Right atrium auricular region (tissue), 2 donors: ENCODE measurements around the gene SLC2A13. TPM values are rescaled to one million over a fixed set of nuclear protein-coding genes. Genes with fewer than 3 reads are reported as not detected.
"Not testable (repeated sequence)": the region's sequence is repeated elsewhere in the genome, so short reads cannot be mapped to it uniquely, and the experiment has no call there.

Experiments
- DNase-seq: peaks from one replicate; pipeline ENCODE4 v3.0.0-alpha.2; 2019; ENCODE audit warnings: low spot score
- H3K27ac ChIP-seq, 2 donors: fragments of 200-600 bp; sonication (generic); 1 replicate in 1 of 2; 2 replicates in 1 of 2; pipeline ENCODE4 v1.5.1; 2016 to 2019
- H3K27me3 ChIP-seq, 2 donors: fragments of 200-600 bp; sonication (generic); one replicate each; pipeline versions ENCODE4 v1.5.1 to v1.6.0; 2017 to 2019
- H3K36me3 ChIP-seq: fragments of 200-600 bp; sonication (generic); one replicate; pipeline ENCODE4 v1.5.1; 2016
- H3K4me1 ChIP-seq, 2 donors: fragments of 200-600 bp; sonication (generic); one replicate each; pipeline versions ENCODE4 v1.5.1 to v1.6.0; 2017 to 2019
- H3K4me3 ChIP-seq, 2 donors: fragments of 200-600 bp; sonication (generic); 1 replicate in 1 of 2; 2 replicates in 1 of 2; pipeline ENCODE4 v1.5.1; 2017 to 2019; ENCODE audit warnings: mild to moderate bottlenecking in 1 of 2, moderate library complexity in 1 of 2
- H3K9me3 ChIP-seq, 2 donors: fragments of 200-600 bp; sonication (generic); one replicate each; pipeline ENCODE4 v1.5.1; 2019
- total RNA-seq, 2 donors: library from RNA; depleted of rRNA; stranded (reverse); fragments of >200 nt; gene quantifications; one replicate each; pipeline ENCODE4 v1.1.0, GENCODE V29; 2016
- TF ChIP-seq, protein P1 (sequence below), 2 donors: fragments of 200-600 bp; sonication (generic); IDR thresholded peaks; one replicate each; pipeline ENCODE4 v1.5.1; 2019; ENCODE audit warnings: antibody characterized with exemption in 2 of 2

SLC2A13 gene
- total RNA-seq, 2 donors from 2014 or later: 8.8 to 14.6 TPM

DNA sequence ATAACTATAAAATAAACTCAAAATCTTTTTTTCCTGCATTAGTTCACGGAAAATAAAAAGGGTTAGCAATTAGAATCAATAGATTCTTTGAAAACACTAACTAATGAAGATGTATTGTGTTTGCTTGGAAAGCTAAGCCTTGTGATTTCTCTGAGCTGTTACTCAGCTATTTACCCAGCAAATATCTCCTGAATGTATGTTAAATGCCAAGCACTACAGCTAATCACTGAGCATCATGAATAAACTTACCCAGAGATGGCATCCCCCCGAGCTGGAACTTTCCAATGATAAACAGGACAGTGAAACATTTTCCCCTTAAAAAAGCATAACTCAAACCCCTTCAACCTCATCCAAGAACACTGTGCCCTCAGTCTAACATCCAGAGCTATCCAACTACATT lies 71.2 kb downstream of the SLC2A13 start:
- no peaks in the 10 kb centered on the region for H3K36me3 ChIP-seq
- H3K4me1 ChIP-seq: peaks cover 0 to 4% of the 10 kb centered on the region in 2 donors
- no peaks in the 10 kb centered on the region for H3K9me3 ChIP-seq
- H3K27me3 ChIP-seq: no peaks in the 10 kb centered on the region
- no peak overlapping the region for H3K27ac ChIP-seq
- H3K4me3 ChIP-seq: no peak overlapping the region
- no peak for DNase-seq
- TF ChIP-seq, protein P1, sequence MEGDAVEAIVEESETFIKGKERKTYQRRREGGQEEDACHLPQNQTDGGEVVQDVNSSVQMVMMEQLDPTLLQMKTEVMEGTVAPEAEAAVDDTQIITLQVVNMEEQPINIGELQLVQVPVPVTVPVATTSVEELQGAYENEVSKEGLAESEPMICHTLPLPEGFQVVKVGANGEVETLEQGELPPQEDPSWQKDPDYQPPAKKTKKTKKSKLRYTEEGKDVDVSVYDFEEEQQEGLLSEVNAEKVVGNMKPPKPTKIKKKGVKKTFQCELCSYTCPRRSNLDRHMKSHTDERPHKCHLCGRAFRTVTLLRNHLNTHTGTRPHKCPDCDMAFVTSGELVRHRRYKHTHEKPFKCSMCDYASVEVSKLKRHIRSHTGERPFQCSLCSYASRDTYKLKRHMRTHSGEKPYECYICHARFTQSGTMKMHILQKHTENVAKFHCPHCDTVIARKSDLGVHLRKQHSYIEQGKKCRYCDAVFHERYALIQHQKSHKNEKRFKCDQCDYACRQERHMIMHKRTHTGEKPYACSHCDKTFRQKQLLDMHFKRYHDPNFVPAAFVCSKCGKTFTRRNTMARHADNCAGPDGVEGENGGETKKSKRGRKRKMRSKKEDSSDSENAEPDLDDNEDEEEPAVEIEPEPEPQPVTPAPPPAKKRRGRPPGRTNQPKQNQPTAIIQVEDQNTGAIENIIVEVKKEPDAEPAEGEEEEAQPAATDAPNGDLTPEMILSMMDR (IDR thresholded peaks at IDR 0.05): no peak

DNA sequence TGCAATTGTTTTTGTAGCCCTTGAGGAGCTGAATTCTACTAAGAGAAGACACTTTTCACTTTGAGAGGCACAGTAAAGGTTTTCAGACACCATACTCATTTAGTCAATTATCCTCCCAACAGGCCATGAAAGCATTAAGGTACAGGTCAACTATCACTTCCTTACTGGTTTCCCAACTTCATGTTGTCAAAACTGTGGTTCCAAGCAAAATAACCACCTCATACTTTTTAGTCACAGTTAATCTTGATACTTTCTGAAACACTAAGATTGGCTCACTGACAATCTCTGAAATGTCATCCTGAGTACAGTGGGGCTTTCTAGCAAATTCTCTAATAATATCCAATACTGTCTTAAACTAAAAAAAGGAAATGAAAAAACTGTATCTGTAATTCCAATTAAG lies 71.7 kb downstream of the SLC2A13 start:
- H3K27ac ChIP-seq: no peak overlapping the region
- no peak for DNase-seq

DNA sequence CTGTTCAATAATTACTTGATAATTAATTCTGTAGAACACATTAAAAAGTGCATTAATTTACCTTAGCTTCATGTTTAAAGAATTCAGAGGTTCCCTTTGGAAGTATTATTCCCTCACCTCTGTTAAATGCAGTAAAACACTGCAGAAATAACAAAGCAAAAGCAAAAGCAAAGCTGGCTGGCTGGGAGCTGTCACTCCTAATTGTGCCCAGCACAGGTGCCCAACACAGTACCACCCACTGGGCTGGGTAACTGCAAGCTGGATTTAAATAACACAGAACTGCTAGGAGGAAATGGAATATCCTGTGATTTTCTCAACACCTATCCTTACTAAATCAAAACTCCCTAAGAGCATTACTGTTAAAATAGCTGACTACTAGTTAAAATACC lies 72.6 kb downstream of the SLC2A13 start:
- peaks cover 0 to 4% of the 10 kb centered on the region in 2 donors for H3K4me1 ChIP-seq
- H3K27me3 ChIP-seq: no peaks in the 10 kb centered on the region
- DNase-seq: no peak
- no peak overlapping the region for H3K27ac ChIP-seq
- H3K4me3 ChIP-seq: no peak overlapping the region
- H3K36me3 ChIP-seq: no peaks in the 10 kb centered on the region
- TF ChIP-seq, protein P1 (IDR thresholded peaks at IDR 0.05): no peak
- no peaks in the 10 kb centered on the region for H3K9me3 ChIP-seq

More for the DNA sequence above, 71.7 kb downstream of the SLC2A13 start:
- Histone ChIP-seq H3K9me3 (no peaks in the 10 kb centered on the region), H3K27me3 (no peaks in the 10 kb centered on the region), H3K4me1 (peaks cover 0 to 4% of the 10 kb centered on the region in 2 donors), H3K4me3 (no peak overlapping the region), H3K36me3 (no peaks in the 10 kb centered on the region)
- TF ChIP-seq, protein P1 (IDR thresholded peaks at IDR 0.05): no peak

DNA sequence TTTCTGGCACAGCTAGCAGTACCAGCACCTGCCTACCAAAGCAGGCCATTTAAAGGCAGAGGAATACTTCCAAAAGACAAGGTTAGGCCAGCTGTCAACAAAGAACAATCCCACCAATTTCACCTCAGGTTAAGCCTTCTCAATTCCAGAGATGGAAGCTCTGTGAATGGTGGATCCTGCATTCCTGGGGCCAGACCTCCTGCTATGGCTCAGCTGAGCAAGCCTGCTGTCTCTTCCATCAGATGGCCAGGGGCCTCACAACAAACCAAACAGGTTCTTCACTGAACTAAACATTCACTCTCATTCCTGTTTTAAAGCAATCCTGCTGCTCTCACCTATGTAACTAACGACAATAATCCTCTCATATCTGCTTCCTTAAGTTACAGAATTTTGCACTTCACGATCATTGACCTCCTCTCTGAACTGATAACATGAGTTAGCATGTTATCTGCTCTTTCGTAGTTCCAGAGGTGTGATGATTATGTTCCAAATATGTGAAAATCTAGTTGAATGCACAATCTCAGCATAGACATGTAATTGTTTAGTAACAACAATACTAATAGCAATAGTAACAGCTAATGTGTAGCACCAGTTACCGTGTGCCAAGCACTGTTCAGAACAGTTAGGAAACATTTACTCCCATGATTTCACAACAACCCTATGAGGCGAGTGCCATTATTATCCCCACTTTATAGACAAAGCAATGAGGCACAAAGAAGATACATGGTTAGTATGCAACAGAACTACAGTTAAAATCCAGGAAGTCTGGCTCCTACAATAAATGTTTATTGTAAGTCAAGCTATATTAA lies 73.2 kb downstream of the SLC2A13 start:
- no peak for DNase-seq
- H3K36me3 ChIP-seq: no peaks in the 10 kb centered on the region
- no peak overlapping the region for H3K4me3 ChIP-seq
- H3K4me1 ChIP-seq: peaks cover 0 to 4% of the 10 kb centered on the region in 2 donors
- H3K27ac ChIP-seq: no peak overlapping the region
- no peaks in the 10 kb centered on the region for H3K9me3 ChIP-seq
- TF ChIP-seq, protein P1 (IDR thresholded peaks at IDR 0.05): no peak
- no peaks in the 10 kb centered on the region for H3K27me3 ChIP-seq

DNA sequence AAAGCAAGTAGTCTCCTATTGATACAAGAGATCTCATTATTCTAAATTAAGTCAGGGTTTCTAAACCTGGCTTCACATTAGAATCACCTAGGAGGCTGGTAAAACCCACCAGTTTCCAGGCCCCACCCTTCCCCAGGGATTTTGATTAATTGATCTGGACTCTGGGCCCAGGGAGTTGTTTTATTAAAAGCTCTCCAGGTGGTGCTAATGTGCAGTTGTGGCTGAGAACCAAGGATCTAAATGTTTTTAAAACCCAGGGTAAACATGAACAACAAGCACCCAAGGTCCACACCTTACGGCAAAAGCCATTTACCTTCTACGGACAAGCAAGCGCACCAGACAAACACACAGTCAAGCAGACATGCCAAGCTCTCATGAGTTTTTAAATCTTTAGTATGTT lies 73.9 kb downstream of the SLC2A13 start:
- DNase-seq: no peak
- Histone ChIP-seq H3K4me1 (peaks cover 0 to 4% of the 10 kb centered on the region in 2 donors), H3K27me3 (no peaks in the 10 kb centered on the region), H3K36me3 (no peaks in the 10 kb centered on the region), H3K9me3 (no peaks in the 10 kb centered on the region), H3K27ac (no peak overlapping the region), H3K4me3 (no peak overlapping the region)
- TF ChIP-seq, protein P1 (IDR thresholded peaks at IDR 0.05): peak in 1 of 2 donors; percentile 26

DNA sequence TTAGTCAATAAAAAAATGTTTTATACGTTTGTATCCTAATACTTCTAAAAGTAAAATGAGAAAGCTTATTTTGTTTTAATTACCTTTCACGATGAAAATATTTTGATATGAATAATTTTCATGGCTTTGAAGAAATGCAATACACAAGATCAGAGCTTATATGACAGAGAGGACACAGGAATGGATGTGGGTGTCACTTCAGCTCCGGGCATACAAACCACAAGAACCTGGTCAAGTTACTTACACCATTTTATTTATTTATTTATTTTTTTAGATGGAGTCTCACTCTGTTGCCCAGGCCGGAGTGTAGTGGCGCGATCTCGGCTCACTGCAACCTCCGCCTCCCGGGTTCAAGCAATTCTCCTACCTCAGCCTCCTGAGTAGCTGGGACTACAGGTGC lies 74.9 kb downstream of the SLC2A13 start:
- H3K4me3 ChIP-seq, H3K27me3 ChIP-seq, H3K27ac ChIP-seq, H3K36me3 ChIP-seq, DNase-seq, H3K4me1 ChIP-seq, H3K9me3 ChIP-seq: not testable (repeated sequence)
